KG1 (cell line): Measurements from ENCODE around the gene UGT2B11.
"Not testable (repeated sequence)": the region's sequence is repeated elsewhere in the genome, so short reads cannot be mapped to it uniquely, and the experiment has no call there.

Experiments
- DNase-seq: peaks from one replicate; lab custom pipeline; 2025; lab: John Stamatoyannopoulos, UW

Gene UGT2B11

GRCh38 chr4:69214716-69215115 is at the start of gene UGT2B11:
UGT2B11 (minus strand) TSS chr4:69214748; CDS start chr4:69214722, 26 bp downstream.
- DNase-seq: no peak

GRCh38 chr4:69253147-69253772 is 38.7 kb upstream of the UGT2B11 start:
- not testable (repeated sequence) for DNase-seq

GRCh38 chr4:69250884-69251283 is 36.3 kb upstream of the UGT2B11 start:
- not testable (repeated sequence) for DNase-seq

GRCh38 chr4:69242562-69243240 is 28.2 kb upstream of the UGT2B11 start:
- not testable (repeated sequence) for DNase-seq

DNA sequence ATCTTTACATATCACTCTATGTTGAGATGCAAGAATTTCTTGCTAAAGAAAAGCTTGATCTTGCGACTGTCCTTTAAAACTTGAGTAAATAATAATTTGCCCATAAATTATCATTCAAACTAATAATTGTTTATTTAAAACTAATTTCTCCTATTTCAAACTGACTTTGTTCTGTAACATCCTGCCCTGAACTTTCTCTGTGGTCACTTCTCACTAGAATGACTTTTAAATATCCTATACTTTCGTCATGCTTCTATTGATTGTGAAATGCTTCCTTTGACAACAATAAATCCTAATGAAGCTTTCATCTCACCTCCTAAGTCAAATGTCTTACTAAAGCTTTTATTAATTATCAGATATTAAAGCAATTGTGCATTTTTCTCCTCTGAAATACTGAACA is 27.2 kb upstream of the UGT2B11 start:
- not testable (repeated sequence) for DNase-seq

DNA sequence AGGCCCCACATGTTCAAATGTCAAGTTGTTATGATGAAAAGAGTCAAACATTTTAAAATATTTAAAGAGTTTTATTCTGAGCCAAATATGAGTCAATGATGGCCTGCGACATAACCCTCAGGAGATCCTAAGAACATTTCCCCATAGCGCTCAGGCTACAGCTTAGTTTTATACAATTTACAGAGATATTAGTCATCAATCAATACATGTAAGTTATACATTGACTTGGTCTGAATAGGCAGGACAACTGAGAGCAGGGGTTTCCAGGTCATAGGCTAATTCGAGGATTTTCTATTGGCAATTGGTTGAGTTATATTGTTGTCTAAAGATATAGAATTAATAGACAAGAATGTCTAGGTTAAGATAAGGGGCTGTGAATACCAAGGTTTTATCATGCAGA is 26.2 kb upstream of the UGT2B11 start:
- DNase-seq: not testable (repeated sequence)

- DNase-seq: no peak
Observed at GRCh38 chr4:69239557-69240168, 25.1 kb upstream of the UGT2B11 start.

GRCh38 chr4:69239092-69239491 is 24.5 kb upstream of the UGT2B11 start:
- DNase-seq: no peak

DNA sequence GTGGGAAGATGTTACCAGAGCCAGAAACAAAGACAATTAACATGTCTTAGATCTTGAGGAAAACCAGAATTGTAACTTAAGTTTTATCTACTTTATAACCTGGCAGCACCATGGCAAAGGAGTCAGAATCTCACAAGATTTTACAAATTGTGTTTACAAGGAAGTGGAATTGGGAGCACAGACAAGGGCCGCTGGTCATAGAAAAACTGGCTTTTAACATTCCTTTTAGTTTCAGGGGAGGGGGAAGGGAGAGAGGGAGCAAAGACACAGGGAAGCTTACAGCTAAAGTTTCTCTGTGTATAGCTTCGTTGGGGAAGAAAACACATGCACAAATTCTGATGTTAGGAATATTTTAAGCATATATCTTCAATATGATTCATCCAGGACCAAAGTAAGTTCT is 10.3 kb upstream of the UGT2B11 start:
- no peak for DNase-seq

- not testable (repeated sequence) for DNase-seq
Observed at GRCh38 chr4:69223277-69223676, 8.7 kb upstream of the UGT2B11 start.

DNA sequence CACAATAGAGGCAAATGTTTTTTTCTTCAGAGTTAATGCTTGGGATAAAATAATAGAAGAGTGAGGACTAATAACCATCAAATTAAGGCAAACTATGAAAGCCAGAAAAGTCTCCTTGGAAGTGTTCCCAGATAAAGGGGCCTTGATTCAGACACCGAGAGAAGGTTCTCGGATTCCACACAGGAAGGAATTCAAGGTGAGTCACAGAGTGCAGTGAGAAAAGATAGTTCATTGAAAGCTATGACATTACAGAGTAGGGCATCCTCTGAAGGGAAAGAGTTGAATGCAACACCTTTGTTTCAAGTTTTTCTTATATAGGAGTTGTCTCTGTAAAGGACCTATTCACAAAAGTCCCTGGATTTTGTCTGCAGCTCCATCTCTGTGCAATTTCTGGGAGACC is 3.9 kb upstream of the UGT2B11 start:
- DNase-seq: not testable (repeated sequence)

DNA sequence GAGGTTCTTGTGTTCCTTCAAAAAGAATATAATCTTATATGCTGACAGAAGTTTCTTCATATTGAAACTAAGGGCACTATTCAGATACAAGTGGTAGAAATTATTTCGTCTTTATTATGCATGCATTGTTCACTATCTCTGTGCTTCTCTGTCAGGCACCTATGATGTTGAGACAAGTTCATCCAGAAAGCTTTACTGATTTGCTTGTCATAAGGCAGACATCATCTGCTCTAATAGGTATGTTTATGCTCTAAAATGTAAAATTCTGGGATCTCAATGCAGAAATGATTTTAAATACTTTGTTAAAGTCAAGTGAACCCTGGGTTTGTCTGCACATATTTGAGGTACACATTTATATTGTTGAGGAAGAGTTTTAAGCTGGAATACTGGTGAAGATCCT is 3.6 kb downstream of the UGT2B11 start:
- DNase-seq: no peak

GRCh38 chr4:69198506-69198905 is 16.0 kb downstream of the UGT2B11 start:
- DNase-seq: not testable (repeated sequence)

DNA sequence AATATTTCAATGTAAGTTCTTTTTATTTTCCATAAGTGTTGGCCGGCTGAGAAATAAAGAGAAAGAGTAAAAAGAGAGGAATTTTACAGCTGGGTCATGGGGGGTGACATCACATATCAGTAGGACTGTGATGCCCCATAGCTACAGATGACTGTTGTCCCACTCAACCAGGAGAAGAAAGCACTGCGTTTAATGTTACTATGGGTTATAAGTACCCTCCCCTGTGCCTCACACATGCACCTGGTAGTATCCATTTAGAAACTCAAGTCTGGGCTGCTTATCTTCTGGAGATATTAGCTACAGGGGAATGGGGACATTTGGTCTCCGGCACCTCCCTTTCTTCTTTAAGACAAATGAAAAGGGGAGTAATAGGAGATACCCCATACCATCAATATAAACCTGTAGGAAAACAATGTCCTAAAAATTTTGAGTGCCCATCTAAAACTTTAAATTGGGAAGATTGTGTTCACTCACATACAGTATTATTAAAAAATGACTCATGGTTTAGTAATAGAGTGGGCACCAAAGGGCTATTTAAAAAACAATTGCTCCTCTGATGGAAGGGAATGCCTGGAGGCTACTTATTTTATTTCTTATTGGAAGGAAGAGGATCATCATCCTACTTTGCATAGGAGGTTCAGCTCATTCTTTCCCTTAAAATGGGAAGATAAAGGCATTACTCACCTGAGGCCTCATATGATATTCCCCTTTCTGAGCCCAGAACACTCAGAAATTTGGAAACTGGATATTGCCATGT is 18.2 kb downstream of the UGT2B11 start:
- no peak for DNase-seq

GRCh38 chr4:69194166-69194565 is 20.4 kb downstream of the UGT2B11 start:
- no peak for DNase-seq

DNA sequence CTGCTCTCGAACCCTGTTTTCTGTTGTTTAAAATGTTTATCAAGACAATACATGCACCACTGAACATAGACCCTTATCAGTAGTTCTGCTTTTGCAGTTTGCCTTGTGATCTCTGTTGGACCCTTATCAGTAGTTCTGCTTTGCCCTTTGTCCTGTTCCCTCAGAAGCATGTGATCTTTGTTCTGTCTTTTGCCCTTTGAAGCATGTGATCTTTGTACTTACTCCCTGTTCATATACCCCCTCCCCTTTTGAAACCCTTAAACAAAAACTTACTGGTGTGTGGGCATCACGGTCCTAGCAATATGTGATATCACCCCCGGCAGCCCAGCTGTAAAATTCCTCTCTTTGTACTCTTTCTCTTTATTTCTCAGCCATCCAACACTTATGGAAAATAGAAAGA is 22.6 kb downstream of the UGT2B11 start:
- DNase-seq: not testable (repeated sequence)

- DNase-seq: not testable (repeated sequence)
Observed at GRCh38 chr4:69190621-69191020, 23.9 kb downstream of the UGT2B11 start.

DNA sequence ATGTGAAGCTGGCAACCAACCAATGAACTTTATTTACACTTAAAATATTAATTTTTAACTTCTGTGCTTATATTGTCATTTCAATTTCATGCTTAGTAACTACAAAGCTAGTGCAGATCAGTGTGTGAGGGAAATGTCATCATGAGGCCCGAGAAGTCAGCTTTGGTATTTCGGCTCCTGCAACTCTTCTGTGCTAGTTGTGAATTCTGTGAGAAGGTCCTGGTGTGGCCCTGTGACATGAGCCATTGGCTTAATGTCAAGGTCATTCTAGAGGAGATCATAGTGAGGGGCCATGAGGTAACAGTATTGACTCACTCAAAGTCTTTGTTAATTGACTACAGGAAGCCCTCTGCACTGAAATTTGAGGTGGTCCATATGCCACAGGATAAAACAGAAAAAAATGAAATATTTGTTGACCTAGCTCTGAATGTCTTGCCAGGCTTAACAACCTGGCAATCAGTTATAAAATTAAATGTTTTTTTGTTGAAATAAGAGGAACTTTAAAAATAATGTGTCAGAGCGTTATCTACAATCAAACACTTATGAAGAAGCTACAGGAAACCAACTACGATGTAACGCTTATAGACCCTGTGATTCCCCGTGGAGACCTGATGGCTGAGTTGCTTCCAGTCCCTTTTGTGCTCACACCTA is 32.9 kb downstream of the UGT2B11 start:
- DNase-seq: not testable (repeated sequence)

DNA sequence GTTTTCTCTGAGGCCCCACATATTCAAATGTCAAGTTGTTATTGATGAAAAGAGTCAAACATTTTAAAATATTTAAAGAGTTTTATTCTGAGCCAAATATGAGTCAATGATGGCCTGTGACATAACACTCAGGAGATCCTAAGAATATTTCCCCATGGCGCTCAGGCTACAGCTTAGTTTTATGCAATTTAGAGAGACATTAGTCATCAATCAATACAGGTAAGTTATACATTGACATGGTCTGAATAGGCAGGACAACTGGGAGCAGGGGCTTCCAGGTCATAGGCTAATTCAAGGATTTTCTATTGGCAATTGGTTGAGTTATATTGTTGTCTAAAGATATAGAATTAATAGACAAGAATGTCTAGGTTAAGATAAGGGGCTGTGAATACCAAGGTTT is 34.7 kb downstream of the UGT2B11 start:
- DNase-seq: not testable (repeated sequence)

DNA sequence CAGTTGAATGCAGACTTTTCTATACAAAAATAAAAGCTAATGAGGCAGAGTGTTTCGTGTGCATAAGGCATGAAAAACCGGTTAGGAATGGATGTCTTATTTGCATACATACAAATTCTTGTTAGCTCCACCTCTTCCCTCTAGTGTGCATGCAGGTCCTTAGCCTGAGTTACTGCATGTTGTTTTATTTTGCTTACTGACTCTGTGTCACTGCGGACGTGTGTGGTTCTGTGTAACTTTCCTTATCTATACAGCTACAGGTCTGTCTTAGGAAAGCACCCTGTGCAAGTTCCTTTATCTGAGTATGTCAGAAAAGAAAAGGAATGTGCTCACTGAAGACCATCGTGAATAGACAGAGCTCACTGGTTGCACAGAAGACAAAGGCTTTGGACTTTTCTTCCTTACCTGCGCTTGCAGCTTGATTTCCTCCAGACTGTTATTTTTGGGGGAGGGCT is 35.8 kb downstream of the UGT2B11 start:
- not testable (repeated sequence) for DNase-seq

- DNase-seq: peak; percentile 49
Observed at GRCh38 chr4:69170233-69171134, 44.1 kb downstream of the UGT2B11 start.
